GM21447 (cell line): ENCODE results near the gene ZNF148.
A peak's percentile ranks its signal among the peaks of the same experiment; 100 is the strongest.

Source experiments
- ATAC-seq: cut with Tn5 transposase; IDR thresholded peaks from one replicate; pipeline ENCODE4 v1.9.1; 2021; ENCODE audit not compliant: unreplicated experiment

Gene ZNF148

GRCh38 chr3:125194061-125194848 is 180.9 kb downstream of the ZNF148 start:
- ATAC-seq: no peak

- peak; percentile 72 for ATAC-seq
Observed at GRCh38 chr3:125192190-125193035, 182.7 kb downstream of the ZNF148 start.

- ATAC-seq: no peak
Observed at GRCh38 chr3:125191730-125192129, 183.4 kb downstream of the ZNF148 start.

- no peak for ATAC-seq
Observed at GRCh38 chr3:125191256-125191655, 183.9 kb downstream of the ZNF148 start.

GRCh38 chr3:125190786-125191185 is 184.3 kb downstream of the ZNF148 start:
- no peak for ATAC-seq

GRCh38 chr3:125189378-125190165 is 185.6 kb downstream of the ZNF148 start:
- ATAC-seq: no peak

GRCh38 chr3:125188955-125189354 is 186.2 kb downstream of the ZNF148 start:
- no peak for ATAC-seq

- no peak for ATAC-seq
Observed at GRCh38 chr3:125187599-125187910, 187.6 kb downstream of the ZNF148 start.

- ATAC-seq: no peak
Observed at GRCh38 chr3:125186800-125187598, 188.1 kb downstream of the ZNF148 start.

GRCh38 chr3:125186261-125186787 is 188.8 kb downstream of the ZNF148 start:
- no peak for ATAC-seq

- ATAC-seq: no peak
Observed at GRCh38 chr3:125185805-125186204, 189.3 kb downstream of the ZNF148 start.

GRCh38 chr3:125179884-125180240 is 195.3 kb downstream of the ZNF148 start:
- no peak for ATAC-seq

- no peak for ATAC-seq
Observed at GRCh38 chr3:125179143-125179883, 195.8 kb downstream of the ZNF148 start.

- ATAC-seq: no peak
Observed at GRCh38 chr3:125177746-125178145, 197.4 kb downstream of the ZNF148 start.
